Head of caudate nucleus (tissue), 42 donors: ENCODE measurements around the gene FAM53B.

Source experiments
- DNase-seq, 42 donors: peaks; one replicate each; pipeline versions ENCODE4 v3.0.0 to v3.0.0-alpha.2; 2020 to 2021; ENCODE audit warnings: mixed read lengths in 7 of 42
- intact Hi-C: fragments of 100-400 bp; cut with DNase I; formaldehyde crosslinking; loops from one replicate; pipeline ENCODE4 v1.15.0; 2022

The FAM53B gene

GRCh38 chr10:124745252-124745651 lies 1.1 kb upstream of the FAM53B start:
- intact Hi-C loops, result no loop called here
- no peak for DNase-seq

GRCh38 chr10:124743191-124744101 lies 732 bp downstream of the FAM53B start:
- peak in 17 of 42 donors; percentile 35 to 74 (median 50) for DNase-seq

DNA sequence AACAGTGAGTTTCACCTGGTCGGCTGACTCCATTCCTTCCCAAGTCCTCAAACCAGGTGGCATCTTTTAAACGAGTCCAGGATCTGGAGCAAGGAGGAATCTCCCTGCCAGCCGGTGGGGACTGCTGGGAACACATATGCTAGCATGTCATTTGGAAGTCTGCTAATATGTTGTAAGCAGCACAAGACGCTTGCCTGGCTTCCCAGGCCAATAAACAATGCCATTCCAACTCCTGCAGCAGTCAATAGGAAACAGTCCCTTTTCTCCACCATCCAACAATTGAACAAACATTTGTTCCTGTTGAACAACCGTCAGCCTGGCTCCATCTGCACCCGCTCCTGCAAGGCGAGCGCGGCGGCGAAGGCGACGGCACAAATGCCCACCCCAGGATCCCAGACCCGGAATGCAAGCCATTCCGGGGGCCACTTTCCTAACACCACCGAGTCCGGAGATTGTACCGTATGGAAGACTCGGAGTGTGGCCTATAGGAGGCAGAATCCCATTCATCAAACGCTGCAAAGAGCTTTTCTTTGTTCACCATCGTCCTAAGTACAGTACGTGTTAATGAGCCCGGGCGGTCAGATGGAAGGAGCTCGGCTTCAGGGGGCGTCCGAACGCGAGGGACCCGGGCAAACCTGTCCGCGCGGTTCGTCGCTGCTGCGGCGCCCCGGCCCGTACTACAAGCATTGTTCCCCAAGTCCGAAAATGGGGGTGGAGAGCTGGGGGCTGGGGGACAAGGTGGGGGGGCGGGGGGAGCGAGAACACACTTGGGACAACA lies 1.6 kb downstream of the FAM53B start:
- peak in 16 of 42 donors; percentile 31 to 74 (median 54) for DNase-seq
- intact Hi-C loops, result loop anchor here (2.0 to 5.0 kb wide), 4 partner anchors 18 to 210 kb away; partner anchors contain the start of gene EEF1AKMT2

More at GRCh38 chr10:124743191-124744101, 732 bp downstream of the FAM53B start:
- intact Hi-C loops, result loop anchor here (2.0 to 5.0 kb wide), 4 partner anchors 19 to 211 kb away; partner anchors contain the start of gene EEF1AKMT2

- intact Hi-C loops, result loop anchor here (2.0 to 5.0 kb wide), 4 partner anchors 17 to 210 kb away; partner anchors contain the start of gene EEF1AKMT2
- DNase-seq, result peak in 14 of 42 donors; percentile 18 to 79 (median 49)
These were observed 2.2 kb downstream of the FAM53B start for GRCh38 chr10:124741922-124742412.

DNA sequence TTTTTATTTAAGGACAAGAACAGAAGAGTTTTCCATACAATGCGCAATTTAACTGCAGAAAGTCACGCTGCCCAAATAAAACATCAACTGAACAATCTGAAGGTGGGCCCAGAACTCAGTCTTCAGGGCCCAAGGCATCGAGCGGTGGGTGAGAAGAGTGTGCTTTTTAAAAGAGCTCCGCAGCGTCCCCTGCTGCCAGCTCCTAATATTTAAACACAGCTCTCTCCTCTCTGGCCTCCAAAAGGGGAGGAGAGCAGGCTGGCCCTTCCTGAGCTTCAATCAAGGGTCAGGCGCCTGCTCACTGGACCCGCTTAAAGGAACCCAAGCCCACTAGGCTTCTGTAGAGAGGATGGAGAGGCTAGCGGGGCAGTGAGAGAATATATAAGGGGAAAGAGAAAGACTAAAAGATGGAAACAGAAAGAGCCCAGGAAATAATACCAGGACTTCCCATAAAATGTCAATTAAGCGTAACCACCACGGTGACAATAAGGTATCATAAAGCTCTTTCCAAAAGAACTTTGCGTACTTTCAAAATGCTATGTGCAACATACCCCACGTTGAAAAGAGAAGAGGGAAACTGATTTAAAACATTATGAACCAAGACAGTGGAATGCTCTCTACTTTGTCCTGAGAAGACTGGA lies 2.8 kb downstream of the FAM53B start:
- DNase-seq, result peak; percentile 75 to 97 (median 91)
- intact Hi-C loops, result loop anchor here (5.0 kb wide), 3 partner anchors 51 to 209 kb away; partner anchors contain the start of gene EEF1AKMT2

DNA sequence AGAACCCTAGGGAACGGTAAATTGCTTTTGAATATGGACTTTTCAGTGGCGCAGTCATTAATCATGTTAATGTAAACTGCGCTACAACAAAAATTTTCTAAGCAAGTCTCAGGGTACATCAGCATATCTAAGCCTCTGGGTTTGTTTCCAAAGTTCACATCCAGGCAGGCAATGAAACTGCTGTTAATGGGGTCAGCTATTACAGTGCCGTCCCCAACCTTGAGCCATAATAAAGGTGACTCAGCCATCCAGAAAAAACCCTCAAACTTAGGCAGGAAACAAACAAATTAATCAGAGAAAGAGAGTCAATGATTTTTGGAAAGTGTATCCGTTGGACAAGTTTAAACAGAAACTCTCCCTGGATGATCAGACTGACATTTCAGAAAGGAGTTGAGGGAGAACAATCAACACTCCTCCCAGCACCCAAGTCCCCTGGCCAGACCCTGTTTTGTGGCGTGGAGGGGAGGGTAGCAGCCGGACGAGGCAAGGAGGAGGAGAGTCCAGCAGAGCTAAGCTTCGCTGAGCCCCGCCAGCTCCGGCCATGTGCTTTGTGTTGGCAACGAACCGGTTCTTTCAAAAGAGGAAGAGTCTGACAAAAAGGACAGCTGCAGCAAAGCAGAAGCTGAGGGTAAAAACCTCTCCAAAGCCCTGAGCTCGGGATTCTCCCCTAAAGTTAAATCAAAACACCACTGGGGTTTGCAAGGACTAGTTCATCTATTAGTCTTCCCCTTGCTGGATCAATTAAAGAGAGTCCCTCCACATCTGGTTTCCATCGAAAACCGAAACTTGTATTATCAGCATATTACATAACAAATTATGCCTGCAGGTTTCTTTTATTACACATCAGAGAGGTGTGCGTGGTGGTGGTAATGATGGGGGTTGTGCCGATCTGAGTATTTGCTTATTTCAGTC lies 3.6 kb downstream of the FAM53B start:
- peak in 41 of 42 donors; percentile 55 to 90 (median 77) for DNase-seq
- intact Hi-C loops, result loop anchor here (5.0 kb wide), 3 partner anchors 52 to 208 kb away; partner anchors contain the start of gene EEF1AKMT2

DNA sequence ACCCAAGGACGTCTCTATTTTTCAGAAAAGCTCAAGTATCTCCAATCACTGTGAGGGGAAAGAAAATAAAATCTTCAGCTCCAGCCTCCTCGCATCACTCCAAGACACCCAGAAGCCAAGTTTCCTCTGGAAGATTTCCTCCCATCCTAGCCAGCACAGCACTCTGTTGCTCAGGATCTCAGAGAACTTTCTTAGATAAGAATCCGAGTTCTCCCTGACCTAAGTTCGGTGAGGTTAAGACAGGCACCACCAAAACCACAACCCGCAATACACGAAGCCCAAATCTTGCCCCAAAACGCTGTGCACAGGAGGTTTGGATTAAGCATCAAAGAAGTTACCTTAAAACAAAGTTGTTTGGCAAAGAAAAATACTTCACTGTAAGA lies 4.2 kb downstream of the FAM53B start:
- DNase-seq, result peak in 2 of 42 donors; percentile 23 to 43

GRCh38 chr10:124739119-124739921 lies 4.9 kb downstream of the FAM53B start:
- intact Hi-C loops, result loop anchor here (5.0 kb wide), 1 partner anchor 52 kb away; no protein-coding TSS in a partner anchor
- peak in 3 of 42 donors; percentile 11 to 49 (median 31) for DNase-seq

More for the DNA sequence above, 4.2 kb downstream of the FAM53B start:
- intact Hi-C loops, result loop anchor here (5.0 kb wide), 4 partner anchors 52 to 208 kb away; partner anchors contain the start of gene EEF1AKMT2

DNA sequence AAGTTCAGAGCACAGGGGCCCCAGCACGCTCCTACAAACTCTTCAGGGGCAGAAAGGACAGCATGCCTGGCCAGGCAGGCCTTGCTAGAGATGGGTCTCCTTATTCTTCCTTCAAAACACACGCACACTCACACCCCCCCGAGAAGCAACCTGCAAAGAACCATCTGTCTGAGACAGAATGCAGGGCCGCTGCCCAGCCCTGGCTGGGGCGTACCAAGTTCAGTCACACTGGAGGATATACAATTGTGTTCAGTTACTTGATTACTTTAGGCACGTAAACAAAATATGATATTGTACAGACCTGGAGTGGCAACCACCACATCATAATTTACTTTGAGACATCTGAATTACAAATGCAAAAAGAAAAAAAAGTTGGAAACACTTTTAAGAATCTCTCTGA lies 5.7 kb downstream of the FAM53B start:
- intact Hi-C loops, result loop anchor here (5.0 kb wide), 1 partner anchor 51 kb away; no protein-coding TSS in a partner anchor
- DNase-seq, result peak in 2 of 42 donors; percentile 26 to 41

GRCh38 chr10:124737708-124738107 lies 6.5 kb downstream of the FAM53B start:
- peak in 1 of 42 donors; percentile 21 for DNase-seq
- intact Hi-C loops, result loop anchor here (5.0 kb wide), 1 partner anchor 50 kb away; no protein-coding TSS in a partner anchor

GRCh38 chr10:124737221-124737620 lies 7.0 kb downstream of the FAM53B start:
- peak in 2 of 42 donors; percentile 35 to 42 for DNase-seq
- intact Hi-C loops, result loop anchor here (5.0 kb wide), 1 partner anchor 50 kb away; no protein-coding TSS in a partner anchor

DNA sequence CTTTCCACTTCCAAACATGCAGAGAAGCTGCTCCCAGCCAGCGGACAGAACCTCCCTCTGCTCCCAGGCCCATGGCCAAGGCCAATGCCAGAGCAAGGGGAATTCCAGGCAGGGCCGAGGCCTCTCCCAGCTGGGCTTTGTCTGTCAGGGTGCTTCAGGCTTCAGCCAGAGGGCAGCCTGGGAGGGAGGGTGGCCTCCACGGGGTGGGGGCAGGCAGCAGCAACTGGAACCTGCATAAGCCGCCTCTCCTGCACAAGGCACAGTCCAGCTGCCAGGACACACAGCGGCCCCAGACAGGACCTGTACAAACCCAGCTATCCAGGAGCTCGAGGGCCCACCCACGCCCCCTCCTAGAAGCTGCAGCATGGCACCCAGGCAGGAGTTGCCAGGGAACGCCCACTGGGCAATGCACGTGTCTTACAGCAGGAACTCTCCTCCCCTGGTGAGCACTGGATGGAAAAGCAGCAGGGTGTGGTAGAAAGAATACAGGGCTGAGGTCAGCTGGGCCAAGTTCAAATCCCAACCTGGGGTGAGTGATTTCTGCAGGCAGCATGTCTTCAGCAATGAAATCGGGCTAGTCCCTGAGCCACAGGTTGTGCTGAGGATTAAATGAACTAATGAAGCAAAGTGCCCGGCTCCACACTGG lies 7.6 kb downstream of the FAM53B start:
- intact Hi-C loops, result loop anchor here (5.0 kb wide), 1 partner anchor 49 kb away; no protein-coding TSS in a partner anchor
- peak in 41 of 42 donors; percentile 70 to 95 (median 86) for DNase-seq

- intact Hi-C loops, result loop anchor here (5.0 kb wide), 1 partner anchor 48 kb away; no protein-coding TSS in a partner anchor
These were observed 8.5 kb downstream of the FAM53B start for GRCh38 chr10:124735491-124736286.

GRCh38 chr10:124734311-124735166 lies 9.6 kb downstream of the FAM53B start:
- peak in 7 of 42 donors; percentile 2 to 42 (median 10) for DNase-seq
- intact Hi-C loops, result loop anchor here (5.0 kb wide), 1 partner anchor 47 kb away; no protein-coding TSS in a partner anchor

More at GRCh38 chr10:124735491-124736286, 8.5 kb downstream of the FAM53B start:
- DNase-seq, result peak in 5 of 42 donors; percentile 1 to 42 (median 23)
